SU-DHL-6 (cell line): ENCODE measurements around the gene PRDM12.

Experiments used
- EZH2phosphoT487 ChIP-seq: fragments of 200-600 bp; sonication (generic), shearing (Covaris generic); conservative IDR thresholded peaks from 2 replicates; pipeline ENCODE4 v1.6.1; 2018; ENCODE audit warnings: mild to moderate bottlenecking, antibody characterized with exemption, low read length, moderate library complexity, mixed read lengths
- TF ChIP-seq, protein P1 (sequence below): fragments of 200-600 bp; sonication (generic); IDR thresholded peaks from one replicate; pipeline ENCODE4 v1.5.1; 2017; ENCODE audit warnings: antibody characterized with exemption, mild to moderate bottlenecking, low read length, moderate library complexity; ENCODE audit not compliant: insufficient read depth, poor library complexity, severe bottlenecking

DNA sequence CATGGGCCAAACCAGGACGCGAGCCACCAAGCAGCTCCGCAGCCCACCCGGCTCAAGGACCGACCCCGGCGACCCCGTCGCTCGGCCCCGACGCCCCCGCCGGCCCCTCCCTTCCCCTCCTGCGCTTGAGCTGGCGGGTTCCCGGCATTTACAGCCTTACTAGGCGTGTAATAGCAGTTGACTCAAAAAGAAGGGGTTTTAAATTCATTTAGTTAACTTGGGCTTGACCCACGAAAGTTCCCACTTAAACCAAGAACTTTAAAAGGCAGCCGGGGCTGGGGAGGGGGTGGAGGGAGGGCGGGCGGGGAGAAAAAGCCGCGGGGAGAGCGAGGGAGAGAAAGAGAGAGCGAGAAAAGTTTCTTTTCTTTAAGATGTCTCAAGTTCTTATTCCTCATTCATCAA is 636 bp downstream of the PRDM12 start:
- TF ChIP-seq, protein P1, sequence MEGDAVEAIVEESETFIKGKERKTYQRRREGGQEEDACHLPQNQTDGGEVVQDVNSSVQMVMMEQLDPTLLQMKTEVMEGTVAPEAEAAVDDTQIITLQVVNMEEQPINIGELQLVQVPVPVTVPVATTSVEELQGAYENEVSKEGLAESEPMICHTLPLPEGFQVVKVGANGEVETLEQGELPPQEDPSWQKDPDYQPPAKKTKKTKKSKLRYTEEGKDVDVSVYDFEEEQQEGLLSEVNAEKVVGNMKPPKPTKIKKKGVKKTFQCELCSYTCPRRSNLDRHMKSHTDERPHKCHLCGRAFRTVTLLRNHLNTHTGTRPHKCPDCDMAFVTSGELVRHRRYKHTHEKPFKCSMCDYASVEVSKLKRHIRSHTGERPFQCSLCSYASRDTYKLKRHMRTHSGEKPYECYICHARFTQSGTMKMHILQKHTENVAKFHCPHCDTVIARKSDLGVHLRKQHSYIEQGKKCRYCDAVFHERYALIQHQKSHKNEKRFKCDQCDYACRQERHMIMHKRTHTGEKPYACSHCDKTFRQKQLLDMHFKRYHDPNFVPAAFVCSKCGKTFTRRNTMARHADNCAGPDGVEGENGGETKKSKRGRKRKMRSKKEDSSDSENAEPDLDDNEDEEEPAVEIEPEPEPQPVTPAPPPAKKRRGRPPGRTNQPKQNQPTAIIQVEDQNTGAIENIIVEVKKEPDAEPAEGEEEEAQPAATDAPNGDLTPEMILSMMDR, result no peak
- no peak for TF ChIP-seq EZH2phosphoT487
